ENCODE data around the gene METTL24.

GRCh38 chr6:110331816-110332215 lies 26.3 kb downstream of the METTL24 start:
- no peak for TF ChIP-seq TARDBP (CRISPR knock-in tag; IDR thresholded peaks at IDR 0.05)
- TF ChIP-seq TP53 (CRISPR knock-in tag; conservative IDR thresholded peaks at IDR 0.05): no peak
- TF ChIP-seq POLR2A (IDR thresholded peaks at IDR 0.05; ENCODE audit: insufficient read depth in 1 of 2, low read depth in 2 of 2, low read length in 2 of 2): no peak
- TF ChIP-seq ZNF317 (CRISPR knock-in tag; IDR thresholded peaks at IDR 0.05): no peak
- no peak for TF ChIP-seq KAT7 (CRISPR knock-in tag; IDR thresholded peaks at IDR 0.05; ENCODE audit: borderline replicate concordance)
- TF ChIP-seq RXRB (CRISPR knock-in tag; IDR thresholded peaks at IDR 0.05; ENCODE audit: borderline replicate concordance): no peak

Data from HepG2 (cell line).